CD4-positive, alpha-beta T cell treated with Interleukin-12 subunit alpha and Interleukin-12 subunit beta, for 1 hour (primary cell): ENCODE data around the gene DUSP11.

ENCODE experiments used
- DNase-seq: peaks from one replicate; pipeline ENCODE4 v3.0.0-alpha.2; 2020

Gene DUSP11

DNA sequence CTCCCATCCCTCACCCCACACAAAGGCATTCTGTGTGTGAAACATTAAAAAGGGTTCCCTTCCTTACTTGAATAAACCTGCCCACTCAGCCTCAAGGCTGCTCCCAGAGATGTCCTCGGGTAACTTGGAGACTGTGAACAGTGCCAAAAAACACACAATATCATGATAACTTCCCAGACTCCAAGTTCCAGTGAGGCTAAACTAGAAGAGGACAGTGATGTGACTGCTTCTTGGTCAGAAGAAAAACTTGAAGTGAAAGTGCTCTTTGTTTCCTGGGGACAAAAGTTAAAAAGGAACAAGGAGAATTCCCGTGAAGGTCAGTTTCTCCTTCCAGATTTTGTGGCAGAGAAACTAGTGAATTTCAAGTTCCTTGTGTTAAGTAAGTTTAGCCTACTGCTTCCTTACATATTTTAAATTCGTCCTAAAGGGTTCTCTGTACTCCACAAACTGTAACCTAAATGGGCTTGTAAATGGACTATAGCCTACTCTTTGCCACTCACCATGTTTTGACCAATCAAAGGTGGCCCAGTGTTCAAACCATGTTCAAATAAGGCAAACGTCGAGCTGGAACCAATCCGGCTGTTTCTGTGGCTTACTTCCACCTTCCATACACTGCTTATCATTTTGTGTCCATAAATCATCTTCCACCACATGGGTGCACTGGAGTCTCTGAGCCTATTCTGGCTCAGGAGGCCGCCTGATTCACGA is 63.2 kb downstream of the DUSP11 start:
- no peak for DNase-seq

DNA sequence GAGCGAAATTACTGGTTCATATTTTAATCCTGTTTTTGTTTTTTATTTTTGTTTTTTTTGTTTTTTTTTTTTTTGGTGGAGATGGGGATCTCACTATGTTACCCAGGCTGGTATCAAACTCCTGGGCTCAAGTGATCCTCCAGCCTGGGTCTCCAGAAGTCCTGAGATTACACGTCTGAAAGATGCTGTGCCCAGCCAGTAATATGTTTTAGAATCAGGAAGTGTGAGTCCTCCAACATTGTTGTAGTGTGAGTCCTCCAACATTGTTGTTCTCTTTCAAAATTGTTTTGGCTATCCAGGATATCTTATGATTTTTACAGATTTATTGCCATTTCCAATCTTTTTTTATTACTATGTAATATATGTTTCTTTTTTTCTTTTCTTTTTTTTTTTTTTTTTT is 65.8 kb downstream of the DUSP11 start:
- DNase-seq: no peak
